Measurements from ENCODE around the gene ZNF491.
"Not testable (repeated sequence)": the region's sequence is repeated elsewhere in the genome, so short reads cannot be mapped to it uniquely, and the experiment has no call there.

Gene ZNF491

GRCh38 chr19:11798391-11799330, at the start of gene ZNF491:
TSS of gene ZNF491 (plus strand) at chr19:11798523. CDS start at chr19:11805954, 7,431 bp downstream.
- DNase-seq = peak; percentile 81

GRCh38 chr19:11749751-11750150, 48.6 kb upstream of the ZNF491 start:
- no peak for DNase-seq

GRCh38 chr19:11752244-11752736, 46.0 kb upstream of the ZNF491 start:
- no peak for DNase-seq

GRCh38 chr19:11754663-11755062, 43.7 kb upstream of the ZNF491 start:
- no peak for DNase-seq

DNA sequence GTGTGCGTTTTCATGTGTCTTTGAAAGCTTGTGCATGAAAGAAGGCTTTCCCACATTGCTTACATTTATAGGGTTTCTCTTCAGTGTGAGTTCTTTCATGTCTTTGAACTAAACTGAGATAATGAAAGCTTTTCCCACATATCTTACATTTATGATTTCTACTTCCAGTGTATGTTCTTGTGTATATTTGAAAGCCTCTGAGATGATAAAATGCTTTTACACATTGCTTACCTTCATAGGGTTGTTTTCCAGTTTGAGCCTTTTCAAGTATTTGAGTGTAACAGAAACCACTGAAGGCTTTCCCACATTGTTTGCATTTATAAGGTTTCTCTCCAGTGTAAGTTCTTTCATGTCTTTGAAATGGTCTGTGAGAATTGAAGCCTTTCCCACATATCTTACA, 41.4 kb upstream of the ZNF491 start:
- DNase-seq = no peak

GRCh38 chr19:11759805-11760204, 38.5 kb upstream of the ZNF491 start:
- DNase-seq = no peak

DNA sequence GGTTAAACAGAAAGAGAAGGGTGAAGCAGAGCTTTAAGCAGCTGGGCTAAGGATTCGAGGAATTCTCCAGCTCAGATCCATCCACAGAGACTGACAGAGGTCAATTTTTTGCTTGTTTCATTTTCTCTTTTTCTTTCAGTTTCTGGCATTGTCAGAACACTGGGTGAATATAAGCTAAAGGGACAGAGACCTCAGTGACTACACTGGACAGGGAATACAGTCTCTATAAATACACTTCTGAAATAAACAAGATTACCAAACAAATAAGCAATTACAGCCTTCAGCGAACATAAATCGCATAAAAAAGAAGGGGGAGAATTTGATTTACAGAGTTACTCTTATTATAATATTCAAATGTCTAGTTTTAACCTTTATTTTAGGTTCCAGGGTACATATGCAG, 35.2 kb upstream of the ZNF491 start:
- no peak for DNase-seq

GRCh38 chr19:11763611-11764010, 34.7 kb upstream of the ZNF491 start:
- DNase-seq = no peak

DNA sequence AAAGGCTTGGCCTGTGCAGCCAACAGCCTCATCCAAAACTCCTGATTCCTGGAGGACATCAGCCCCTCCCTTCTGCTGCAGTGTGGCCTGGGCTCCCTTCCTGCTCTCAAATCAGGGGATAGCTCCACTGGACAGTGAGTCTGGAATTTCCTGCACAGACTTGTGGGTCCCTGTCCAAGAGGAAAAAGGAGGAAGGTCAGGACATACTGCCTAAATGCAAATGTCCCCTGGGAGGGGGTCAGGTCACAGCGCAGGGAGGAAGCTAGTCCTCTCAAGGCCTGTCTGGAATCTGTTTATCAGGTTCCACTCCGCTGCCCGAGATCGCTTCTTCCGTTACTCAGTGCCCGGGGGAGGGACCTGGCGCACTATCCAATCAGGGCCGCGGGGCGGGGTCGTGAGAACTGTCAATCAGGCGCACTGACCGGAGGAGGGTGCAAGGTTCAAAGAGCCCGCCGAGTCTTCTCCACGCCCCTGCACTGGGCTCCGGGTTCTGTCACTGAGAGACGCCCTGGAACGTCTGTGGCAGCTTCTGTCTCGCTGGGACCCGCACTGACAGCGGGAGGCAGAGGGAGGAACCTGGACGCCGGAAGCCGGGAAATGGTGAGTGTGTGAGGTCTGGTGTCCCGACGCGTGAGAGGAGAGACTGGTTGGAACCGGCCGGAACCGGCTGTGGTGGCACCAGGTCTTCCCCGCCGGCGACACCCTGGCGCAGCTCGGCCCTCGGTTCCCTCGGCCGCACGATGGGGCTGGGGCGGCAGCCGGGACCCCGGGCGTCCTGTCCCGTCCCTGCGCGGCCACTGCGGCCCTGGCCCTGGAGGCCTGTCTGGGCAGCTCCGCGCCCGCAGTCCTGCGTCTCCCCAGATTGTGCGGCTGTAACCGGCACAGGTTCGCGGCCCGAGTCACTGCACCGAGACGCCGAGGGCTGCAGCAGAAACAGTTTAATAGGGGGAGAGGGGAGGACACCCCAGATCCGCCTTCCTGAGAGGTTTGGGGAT, 31.4 kb upstream of the ZNF491 start, which contains the start of gene ZNF441:
ZNF441 (plus strand) TSS at position 404 of the 995 bp plus-strand sequence; CDS start at position 598, 194 bp downstream.
- peak; percentile 93 for DNase-seq

GRCh38 chr19:11767633-11768133, 30.6 kb upstream of the ZNF491 start:
- DNase-seq = peak; percentile 16

DNA sequence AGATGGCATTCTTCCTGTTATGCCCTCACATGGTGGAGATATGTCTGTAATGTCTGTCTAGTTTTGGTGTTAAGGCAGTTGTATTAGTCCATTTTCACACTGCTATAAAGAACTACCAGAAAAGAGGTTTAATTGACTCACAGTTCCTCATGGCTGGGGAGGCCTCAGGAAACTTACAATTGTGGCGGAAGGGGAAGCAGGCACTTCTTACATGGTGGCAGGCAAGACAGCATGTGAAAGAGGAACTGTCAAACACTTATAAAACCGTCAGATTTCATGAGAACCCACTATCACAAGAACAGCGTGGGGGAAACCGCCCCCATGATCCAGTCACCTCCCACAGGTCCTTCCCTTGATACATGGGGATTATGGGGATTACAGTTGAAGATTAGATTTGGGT, 28.3 kb upstream of the ZNF491 start:
- DNase-seq = no peak

DNA sequence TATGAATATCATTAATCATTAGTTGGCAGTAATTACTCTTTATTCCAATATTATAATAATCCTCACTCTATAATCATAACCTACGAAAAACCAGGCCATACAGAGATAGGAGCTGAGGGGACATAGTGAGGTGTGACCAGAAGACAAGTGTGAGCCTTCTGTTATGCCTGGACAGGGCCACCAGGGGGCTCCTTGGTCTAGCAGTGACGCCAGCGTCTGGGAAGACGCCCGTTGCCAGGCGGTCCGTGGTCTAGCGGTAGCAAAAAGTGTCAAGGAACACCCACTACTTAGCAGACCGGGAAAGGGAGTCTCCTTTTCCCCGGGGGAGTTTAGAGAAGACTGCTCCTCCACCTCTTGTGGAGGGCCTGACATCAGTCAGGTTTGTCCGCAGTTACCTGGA, 26.8 kb upstream of the ZNF491 start:
- not testable (repeated sequence) for DNase-seq

GRCh38 chr19:11776669-11777068, 21.7 kb upstream of the ZNF491 start:
- DNase-seq = not testable (repeated sequence)

DNA sequence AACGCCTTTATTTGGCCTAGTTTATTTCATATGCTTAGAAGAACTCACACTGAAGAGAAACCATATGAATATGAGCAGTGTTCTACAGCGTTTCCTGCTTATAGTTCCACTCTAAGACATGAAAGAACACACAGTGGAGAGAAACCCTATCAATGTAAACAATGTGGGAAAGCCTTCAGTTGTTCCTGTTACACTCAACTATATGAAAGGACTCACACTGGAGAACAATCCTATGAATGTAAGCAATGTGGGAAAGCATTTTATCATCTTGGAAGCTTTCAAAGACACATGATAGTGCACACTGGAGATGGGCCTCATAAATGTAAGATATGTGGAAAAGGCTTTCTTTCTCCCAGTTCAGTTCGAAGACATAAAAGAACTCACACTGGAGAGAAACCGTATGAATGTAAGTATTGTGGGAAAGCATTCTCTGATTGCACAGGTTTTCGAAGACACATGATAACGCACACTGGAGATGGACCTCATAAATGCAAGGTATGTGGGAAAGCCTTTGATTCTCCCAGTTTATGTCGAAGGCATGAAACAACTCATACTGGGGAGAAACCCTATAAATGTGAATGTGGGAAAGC, 17.8 kb upstream of the ZNF491 start:
- no peak for DNase-seq

- no peak for DNase-seq
Measured at GRCh38 chr19:11781295-11782057, 16.8 kb upstream of the ZNF491 start.

- no peak for DNase-seq
Measured at GRCh38 chr19:11783767-11784166, 14.6 kb upstream of the ZNF491 start.

DNA sequence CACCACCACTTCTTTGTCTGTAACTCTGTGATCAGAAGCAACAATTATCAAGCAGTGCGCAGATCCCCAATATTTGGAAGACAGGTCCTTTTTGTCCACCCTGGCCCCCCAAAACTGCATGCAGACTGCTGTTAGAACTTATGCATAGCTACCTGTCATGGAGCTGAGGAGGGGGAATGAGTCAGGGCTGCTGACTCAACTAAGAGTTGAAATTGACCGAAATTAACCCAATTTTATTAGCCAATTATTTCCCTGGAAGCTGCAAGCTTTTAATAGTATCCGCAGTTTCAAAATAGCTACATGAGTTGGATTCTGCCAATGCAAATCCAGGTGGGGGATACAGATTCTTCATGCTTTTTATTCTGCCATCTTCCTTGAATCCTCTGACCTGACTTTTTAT, 14.0 kb upstream of the ZNF491 start:
- no peak for DNase-seq

GRCh38 chr19:11787536-11787935, 10.8 kb upstream of the ZNF491 start:
- no peak for DNase-seq

- DNase-seq = no peak
Measured at GRCh38 chr19:11792942-11793341, 5.4 kb upstream of the ZNF491 start.

DNA sequence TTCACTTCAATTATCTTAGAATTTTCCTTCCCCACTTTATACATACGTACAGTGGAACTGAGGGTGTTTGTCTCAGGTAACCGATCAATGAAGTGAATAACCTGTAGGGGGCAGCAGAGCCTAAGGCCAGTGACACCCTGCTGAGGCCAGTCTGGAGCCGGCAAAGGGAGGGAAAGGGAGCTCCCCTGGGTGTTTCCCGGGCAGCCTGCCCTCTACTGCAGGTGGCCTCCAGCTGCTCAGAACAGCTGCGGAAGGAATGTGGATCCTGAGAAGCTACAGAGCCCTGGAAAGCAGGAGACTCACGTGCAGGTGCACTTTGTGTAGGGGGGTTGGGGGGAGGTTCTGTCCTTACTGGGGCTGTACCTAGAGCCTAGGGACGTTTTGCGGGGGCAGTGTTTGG, 832 bp upstream of the ZNF491 start:
- peak; percentile 80 for DNase-seq

DNA sequence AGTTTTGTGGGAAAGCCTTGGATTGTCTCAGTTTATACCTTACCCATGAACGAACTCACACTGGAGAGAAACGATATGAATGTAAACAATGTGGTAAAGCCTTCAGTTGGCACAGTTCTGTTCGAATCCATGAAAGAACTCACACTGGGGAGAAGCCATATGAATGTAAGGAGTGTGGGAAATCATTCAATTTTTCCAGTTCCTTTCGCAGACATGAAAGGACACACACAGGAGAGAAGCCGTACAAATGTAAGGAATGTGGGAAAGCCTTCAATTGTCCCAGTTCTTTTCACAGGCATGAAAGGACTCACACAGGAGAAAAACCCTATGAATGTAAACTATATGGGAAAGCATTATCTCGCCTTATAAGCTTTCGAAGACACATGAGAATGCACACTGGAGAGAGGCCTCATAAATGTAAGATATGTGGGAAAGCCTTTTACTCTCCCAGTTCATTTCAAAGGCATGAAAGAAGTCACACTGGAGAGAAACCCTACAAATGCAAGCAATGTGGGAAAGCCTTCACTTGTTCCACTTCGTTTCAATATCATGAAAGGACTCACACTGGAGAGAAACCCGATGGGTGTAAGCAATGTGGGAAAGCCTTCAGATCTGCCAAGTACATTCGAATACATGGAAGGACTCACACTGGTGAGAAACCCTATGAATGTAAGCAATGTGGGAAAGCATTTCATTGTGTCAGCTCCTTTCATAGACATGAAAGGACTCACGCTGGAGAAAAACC, 8.2 kb downstream of the ZNF491 start:
- no peak for DNase-seq

All from CD4-positive, alpha-beta T cell treated with Interleukin-4 for 4 hours (primary cell).